ENCODE measurements around the gene CEACAM5. TPM values are rescaled to one million over a fixed set of nuclear protein-coding genes. Genes with fewer than 3 reads are reported as not detected.
A peak's percentile ranks its signal among the peaks of the same experiment; 100 is the strongest.

Gene CEACAM5
- total and polyA plus RNA-seq, 2 experiments from 2014 or later, result 1.5 to 2.7 TPM

DNA sequence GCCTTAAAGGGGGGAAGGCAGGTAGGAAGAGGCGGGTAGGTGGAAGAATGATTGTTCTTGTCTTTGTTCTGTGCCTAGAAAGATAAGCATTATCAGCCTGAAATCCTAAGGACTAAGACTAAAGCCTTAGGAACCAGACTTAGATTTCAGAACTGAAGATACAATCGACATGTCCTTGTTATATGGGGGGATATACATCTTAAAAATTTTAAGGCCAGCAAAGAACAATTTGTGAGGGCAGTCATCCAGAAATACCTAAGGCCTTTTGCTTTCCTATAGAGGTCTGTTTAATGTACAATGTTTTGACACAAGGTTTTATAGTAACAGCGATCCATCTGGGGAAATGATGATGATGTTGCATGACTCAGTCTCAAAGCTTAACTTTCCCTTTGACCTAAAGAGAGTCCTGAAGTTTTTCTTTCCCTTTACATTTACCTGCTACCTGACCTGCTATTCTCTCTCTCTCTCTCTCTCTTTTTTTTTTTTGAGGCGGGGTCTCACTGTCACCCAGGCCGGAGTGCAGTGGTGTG is 26.7 kb downstream of the CEACAM5 start:
- Histone ChIP-seq H3K9me3 (ENCODE audit: low read depth) (no peaks in the 10 kb centered on the region), H2AFZ (no peak overlapping the region), H3K27me3 (no peaks in the 10 kb centered on the region), H3K79me2 (no peaks in the 10 kb centered on the region), H3K4me3 (no peak overlapping the region), H3K27ac (peak overlapping the region; percentile 73), H4K20me1 (ENCODE audit: insufficient read depth, poor library complexity, severe bottlenecking) (no peaks in the 10 kb centered on the region), H3K4me1 (ENCODE audit: insufficient read depth) (no peaks in the 10 kb centered on the region), H3K36me3 (replicated peaks; ENCODE audit: insufficient read depth, low read depth) (no peaks in the 10 kb centered on the region), H3K4me2 (no peak overlapping the region), H3K9me2 (replicated peaks; ENCODE audit: insufficient read depth) (no peaks in the 10 kb centered on the region)
- no peak for DNase-seq (ENCODE audit: low spot score)
- 65% methylated on average over 5 of the region's 5 CpGs for WGBS (ENCODE audit: low lambda C conversion rate, missing lambda C conversion rate)
- TF ChIP-seq EZH2phosphoT487 (IDR thresholded peaks at IDR 0.05; ENCODE audit: low read depth, severe bottlenecking, unreplicated experiment), result no peak
- TF ChIP-seq EZH2 (IDR thresholded peaks at IDR 0.05; ENCODE audit: borderline replicate concordance), result no peak
- TF ChIP-seq, protein P1, sequence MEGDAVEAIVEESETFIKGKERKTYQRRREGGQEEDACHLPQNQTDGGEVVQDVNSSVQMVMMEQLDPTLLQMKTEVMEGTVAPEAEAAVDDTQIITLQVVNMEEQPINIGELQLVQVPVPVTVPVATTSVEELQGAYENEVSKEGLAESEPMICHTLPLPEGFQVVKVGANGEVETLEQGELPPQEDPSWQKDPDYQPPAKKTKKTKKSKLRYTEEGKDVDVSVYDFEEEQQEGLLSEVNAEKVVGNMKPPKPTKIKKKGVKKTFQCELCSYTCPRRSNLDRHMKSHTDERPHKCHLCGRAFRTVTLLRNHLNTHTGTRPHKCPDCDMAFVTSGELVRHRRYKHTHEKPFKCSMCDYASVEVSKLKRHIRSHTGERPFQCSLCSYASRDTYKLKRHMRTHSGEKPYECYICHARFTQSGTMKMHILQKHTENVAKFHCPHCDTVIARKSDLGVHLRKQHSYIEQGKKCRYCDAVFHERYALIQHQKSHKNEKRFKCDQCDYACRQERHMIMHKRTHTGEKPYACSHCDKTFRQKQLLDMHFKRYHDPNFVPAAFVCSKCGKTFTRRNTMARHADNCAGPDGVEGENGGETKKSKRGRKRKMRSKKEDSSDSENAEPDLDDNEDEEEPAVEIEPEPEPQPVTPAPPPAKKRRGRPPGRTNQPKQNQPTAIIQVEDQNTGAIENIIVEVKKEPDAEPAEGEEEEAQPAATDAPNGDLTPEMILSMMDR (IDR thresholded peaks at IDR 0.05; ENCODE audit: poor library complexity), result no peak

DNA sequence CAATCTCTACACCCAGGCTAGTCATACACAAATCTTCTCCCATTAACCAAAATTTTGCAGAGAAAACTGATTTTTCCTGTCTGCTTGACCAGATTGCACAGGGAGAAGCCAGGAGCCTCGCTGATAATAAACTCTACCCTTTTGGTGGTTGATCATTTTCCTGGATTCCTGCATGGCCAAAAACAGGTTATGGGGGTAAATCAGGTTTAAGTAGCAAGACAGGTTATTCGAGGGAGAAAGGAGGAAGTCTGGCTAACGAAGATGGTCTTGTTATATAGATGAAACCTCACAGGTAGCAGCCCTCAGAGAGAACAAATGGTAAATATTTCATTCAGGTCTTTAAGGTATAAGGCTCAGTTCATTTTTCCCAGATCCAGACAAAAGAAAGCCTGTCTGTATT is 30.9 kb downstream of the CEACAM5 start:
- DNase-seq (ENCODE audit: low spot score), result no peak
- no peaks in the 10 kb centered on the region for H3K9me3 ChIP-seq (ENCODE audit: low read depth)
- no peak overlapping the region for H2AFZ ChIP-seq
- no peaks in the 10 kb centered on the region for H3K36me3 ChIP-seq (replicated peaks; ENCODE audit: insufficient read depth, low read depth)
- H3K27ac ChIP-seq, result no peak overlapping the region
- H3K4me3 ChIP-seq, result no peak overlapping the region
- no peaks in the 10 kb centered on the region for H3K27me3 ChIP-seq
- H4K20me1 ChIP-seq (ENCODE audit: insufficient read depth, poor library complexity, severe bottlenecking), result no peaks in the 10 kb centered on the region
- H3K9me2 ChIP-seq (replicated peaks; ENCODE audit: insufficient read depth), result no peaks in the 10 kb centered on the region
- H3K4me2 ChIP-seq, result no peak overlapping the region
- TF ChIP-seq EZH2phosphoT487 (IDR thresholded peaks at IDR 0.05; ENCODE audit: low read depth, severe bottlenecking, unreplicated experiment) (no peak), EZH2 (IDR thresholded peaks at IDR 0.05; ENCODE audit: borderline replicate concordance) (no peak)
- TF ChIP-seq, protein P1 (IDR thresholded peaks at IDR 0.05; ENCODE audit: poor library complexity), result no peak
- H3K79me2 ChIP-seq, result no peaks in the 10 kb centered on the region
- H3K4me1 ChIP-seq (ENCODE audit: insufficient read depth), result no peaks in the 10 kb centered on the region
- WGBS (ENCODE audit: low lambda C conversion rate, missing lambda C conversion rate), result 17% methylated on average over 3 of the region's 3 CpGs

DNA sequence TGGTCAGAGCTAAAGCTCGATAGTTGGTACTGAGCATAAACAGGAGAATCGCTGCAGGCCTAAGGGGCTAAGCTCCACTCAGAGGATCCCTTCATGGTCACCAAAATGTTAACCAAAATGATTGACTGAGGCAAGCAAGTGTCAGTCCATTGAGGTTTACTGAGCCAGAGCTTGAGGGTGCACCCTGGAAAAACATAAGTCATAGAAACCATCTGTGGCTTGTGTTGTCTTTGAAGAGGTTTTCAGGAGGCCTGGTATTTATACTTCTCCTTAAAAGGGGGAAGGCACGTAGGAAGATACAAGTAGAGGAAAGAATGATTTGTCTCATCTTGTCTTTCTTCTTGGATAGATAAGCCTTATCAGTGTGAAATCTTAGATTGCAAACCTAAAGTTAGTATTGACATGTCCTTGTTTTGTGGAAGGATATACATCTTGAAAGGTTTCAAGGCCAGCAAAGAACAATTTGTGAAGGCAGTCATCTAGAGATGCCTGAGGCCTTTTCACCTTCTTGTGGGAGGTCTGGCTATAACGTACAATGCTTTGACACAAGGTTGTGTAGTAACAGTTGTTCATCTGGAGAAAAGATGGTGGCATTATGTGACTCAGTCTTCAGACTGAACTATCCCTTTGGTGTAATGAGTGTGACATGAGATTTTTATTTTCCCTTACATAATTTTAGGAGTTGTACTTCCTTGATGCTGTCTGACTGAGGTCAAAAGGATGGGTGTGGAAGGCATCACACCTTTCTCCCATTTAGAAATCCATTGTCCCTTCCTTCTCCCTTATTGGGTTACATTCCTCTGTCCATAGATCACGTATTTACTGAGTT is 32.2 kb downstream of the CEACAM5 start:
- Histone ChIP-seq H3K4me3 (no peak overlapping the region), H3K9me2 (replicated peaks; ENCODE audit: insufficient read depth) (no peaks in the 10 kb centered on the region), H3K4me1 (ENCODE audit: insufficient read depth) (no peaks in the 10 kb centered on the region), H4K20me1 (ENCODE audit: insufficient read depth, poor library complexity, severe bottlenecking) (no peaks in the 10 kb centered on the region), H3K36me3 (replicated peaks; ENCODE audit: insufficient read depth, low read depth) (no peaks in the 10 kb centered on the region), H2AFZ (no peak overlapping the region), H3K27me3 (no peaks in the 10 kb centered on the region), H3K4me2 (no peak overlapping the region), H3K79me2 (no peaks in the 10 kb centered on the region), H3K27ac (no peak overlapping the region), H3K9me3 (ENCODE audit: low read depth) (no peaks in the 10 kb centered on the region)
- DNase-seq (ENCODE audit: low spot score), result no peak
- TF ChIP-seq EZH2phosphoT487 (IDR thresholded peaks at IDR 0.05; ENCODE audit: low read depth, severe bottlenecking, unreplicated experiment), result no peak
- 43% methylated on average over 5 of the region's 5 CpGs for WGBS (ENCODE audit: low lambda C conversion rate, missing lambda C conversion rate)

DNA sequence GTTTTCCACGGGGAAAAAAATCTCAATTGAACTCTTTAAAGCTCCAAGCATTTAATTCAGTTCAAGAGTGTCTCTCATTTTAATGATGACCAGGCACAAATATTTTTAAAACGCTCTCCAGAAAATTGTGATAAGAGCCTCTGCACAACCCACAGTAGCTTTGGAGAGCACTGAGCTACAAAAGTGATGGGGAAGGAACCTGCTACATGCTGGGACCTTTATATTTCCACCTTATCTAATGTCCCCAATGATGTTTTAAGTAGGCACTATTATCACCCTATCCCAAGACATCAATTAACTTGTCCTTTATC is 32.8 kb downstream of the CEACAM5 start:
- no peaks in the 10 kb centered on the region for H3K9me3 ChIP-seq (ENCODE audit: low read depth)
- no peaks in the 10 kb centered on the region for H3K79me2 ChIP-seq
- no peaks in the 10 kb centered on the region for H3K36me3 ChIP-seq (replicated peaks; ENCODE audit: insufficient read depth, low read depth)
- 44% methylated on average over 2 of the region's 2 CpGs for WGBS (ENCODE audit: low lambda C conversion rate, missing lambda C conversion rate)
- no peaks in the 10 kb centered on the region for H3K9me2 ChIP-seq (replicated peaks; ENCODE audit: insufficient read depth)
- no peak for DNase-seq (ENCODE audit: low spot score)
- no peak overlapping the region for H2AFZ ChIP-seq
- no peaks in the 10 kb centered on the region for H4K20me1 ChIP-seq (ENCODE audit: insufficient read depth, poor library complexity, severe bottlenecking)
- TF ChIP-seq EZH2phosphoT487 (IDR thresholded peaks at IDR 0.05; ENCODE audit: low read depth, severe bottlenecking, unreplicated experiment) (no peak), EZH2 (IDR thresholded peaks at IDR 0.05; ENCODE audit: borderline replicate concordance) (no peak)
- TF ChIP-seq, protein P1 (IDR thresholded peaks at IDR 0.05; ENCODE audit: poor library complexity), result no peak
- no peak overlapping the region for H3K4me3 ChIP-seq
- no peak overlapping the region for H3K27ac ChIP-seq
- H3K4me2 ChIP-seq, result no peak overlapping the region
- H3K4me1 ChIP-seq (ENCODE audit: insufficient read depth), result no peaks in the 10 kb centered on the region
- no peaks in the 10 kb centered on the region for H3K27me3 ChIP-seq

Measured in hepatocyte (in vitro differentiated cells).